ENCODE data around the gene CAPNS1.
A peak's percentile ranks its signal among the peaks of the same experiment; 100 is the strongest.

The CAPNS1 gene

DNA sequence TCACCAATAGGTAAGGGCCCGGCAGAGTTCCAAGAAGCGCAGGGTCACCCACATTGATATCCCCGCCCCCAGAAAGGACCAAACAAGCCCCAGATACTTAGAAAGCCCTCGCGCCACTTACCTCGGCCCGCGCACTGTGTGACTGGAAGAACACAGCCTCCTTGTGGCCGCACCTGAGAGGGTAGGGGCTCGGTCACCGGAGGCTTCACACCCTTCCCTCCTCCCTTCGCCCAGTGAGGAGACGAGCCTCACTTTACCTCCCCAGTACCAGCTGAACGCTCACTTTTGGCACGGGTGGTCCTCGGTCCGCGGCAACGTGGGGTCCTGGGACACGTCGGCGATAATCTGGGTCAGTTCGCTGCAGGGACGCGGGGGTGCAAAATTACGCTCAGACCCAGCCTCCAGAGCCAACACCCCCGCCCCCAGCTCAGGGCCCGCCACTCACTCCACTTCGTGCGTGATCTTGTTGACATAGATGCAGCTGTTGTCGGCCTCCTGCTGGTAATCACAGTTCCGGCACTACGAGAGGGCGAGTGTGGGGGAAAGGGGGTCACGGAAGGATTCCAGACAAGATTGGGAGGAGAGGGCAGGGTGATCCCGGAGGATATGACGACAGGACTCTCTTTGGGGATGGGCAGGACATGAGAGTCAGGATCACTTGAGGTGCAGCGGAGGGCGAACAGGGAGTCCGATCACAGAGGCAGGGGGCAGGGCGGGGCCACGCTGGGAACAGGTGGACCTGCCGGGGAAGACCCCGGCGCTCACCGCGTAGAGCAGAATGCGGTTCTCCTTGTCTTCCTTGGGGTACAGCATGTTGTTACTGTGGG, 25.8 kb upstream of the CAPNS1 start:
- TF ChIP-seq, protein P1, sequence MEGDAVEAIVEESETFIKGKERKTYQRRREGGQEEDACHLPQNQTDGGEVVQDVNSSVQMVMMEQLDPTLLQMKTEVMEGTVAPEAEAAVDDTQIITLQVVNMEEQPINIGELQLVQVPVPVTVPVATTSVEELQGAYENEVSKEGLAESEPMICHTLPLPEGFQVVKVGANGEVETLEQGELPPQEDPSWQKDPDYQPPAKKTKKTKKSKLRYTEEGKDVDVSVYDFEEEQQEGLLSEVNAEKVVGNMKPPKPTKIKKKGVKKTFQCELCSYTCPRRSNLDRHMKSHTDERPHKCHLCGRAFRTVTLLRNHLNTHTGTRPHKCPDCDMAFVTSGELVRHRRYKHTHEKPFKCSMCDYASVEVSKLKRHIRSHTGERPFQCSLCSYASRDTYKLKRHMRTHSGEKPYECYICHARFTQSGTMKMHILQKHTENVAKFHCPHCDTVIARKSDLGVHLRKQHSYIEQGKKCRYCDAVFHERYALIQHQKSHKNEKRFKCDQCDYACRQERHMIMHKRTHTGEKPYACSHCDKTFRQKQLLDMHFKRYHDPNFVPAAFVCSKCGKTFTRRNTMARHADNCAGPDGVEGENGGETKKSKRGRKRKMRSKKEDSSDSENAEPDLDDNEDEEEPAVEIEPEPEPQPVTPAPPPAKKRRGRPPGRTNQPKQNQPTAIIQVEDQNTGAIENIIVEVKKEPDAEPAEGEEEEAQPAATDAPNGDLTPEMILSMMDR (conservative IDR thresholded peaks at IDR 0.05; ENCODE audit: control insufficient read depth, insufficient read depth, low read depth, low read length): peak; percentile 11
- H3K4me3 ChIP-seq (ENCODE audit: control insufficient read depth, low read depth, low read length): peak overlapping the region; percentile 92
- peak; percentile 47 for DNase-seq (ENCODE audit: low read depth)

DNA sequence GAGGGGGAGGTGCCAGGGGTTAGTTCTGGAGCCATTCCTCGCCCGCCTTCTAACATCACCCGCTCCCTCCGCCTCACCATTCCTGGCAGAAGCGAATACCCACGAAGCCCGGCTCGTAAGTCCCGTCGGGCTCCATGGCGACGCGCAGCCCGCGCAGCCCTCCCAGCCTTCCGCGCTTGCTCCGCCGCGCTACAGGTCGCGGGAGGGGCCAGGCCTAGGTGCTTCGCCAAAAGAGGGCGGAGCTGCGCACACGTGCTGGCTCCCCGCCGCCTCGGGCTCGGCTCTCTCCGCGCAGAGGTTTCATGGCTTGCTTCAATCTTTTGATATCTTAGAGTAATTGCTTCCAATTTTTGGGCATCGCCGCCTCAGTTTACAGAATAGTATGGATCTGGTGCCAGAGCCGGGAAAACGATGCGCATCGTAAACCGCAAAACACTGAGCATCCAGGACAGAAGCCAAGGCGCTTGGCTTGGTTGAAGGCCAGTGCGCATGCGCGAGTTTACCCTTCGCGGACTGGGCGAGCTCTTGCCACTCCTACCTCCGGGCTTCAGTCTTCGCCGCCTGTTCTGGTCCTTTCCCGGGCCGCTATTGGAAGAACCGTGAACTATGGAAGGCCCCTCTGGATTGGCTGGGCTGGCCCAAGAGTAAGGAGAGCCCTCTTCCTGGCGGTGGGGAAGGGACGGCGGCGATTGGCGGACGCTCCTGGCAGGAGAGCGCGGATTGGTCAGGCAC, 25.0 kb upstream of the CAPNS1 start, which contains the start of gene POLR2I:
TSS of gene POLR2I (minus strand) at position 155 of the 732 bp plus-strand sequence. CDS start at position 136, 19 bp downstream.
- peak within 1 kb of the TSS; percentile 92 for H3K4me3 ChIP-seq (ENCODE audit: control insufficient read depth, low read depth, low read length)
- DNase-seq (ENCODE audit: low read depth): peak; percentile 100
- TF ChIP-seq, protein P1 (conservative IDR thresholded peaks at IDR 0.05; ENCODE audit: control insufficient read depth, insufficient read depth, low read depth, low read length): no peak

DNA sequence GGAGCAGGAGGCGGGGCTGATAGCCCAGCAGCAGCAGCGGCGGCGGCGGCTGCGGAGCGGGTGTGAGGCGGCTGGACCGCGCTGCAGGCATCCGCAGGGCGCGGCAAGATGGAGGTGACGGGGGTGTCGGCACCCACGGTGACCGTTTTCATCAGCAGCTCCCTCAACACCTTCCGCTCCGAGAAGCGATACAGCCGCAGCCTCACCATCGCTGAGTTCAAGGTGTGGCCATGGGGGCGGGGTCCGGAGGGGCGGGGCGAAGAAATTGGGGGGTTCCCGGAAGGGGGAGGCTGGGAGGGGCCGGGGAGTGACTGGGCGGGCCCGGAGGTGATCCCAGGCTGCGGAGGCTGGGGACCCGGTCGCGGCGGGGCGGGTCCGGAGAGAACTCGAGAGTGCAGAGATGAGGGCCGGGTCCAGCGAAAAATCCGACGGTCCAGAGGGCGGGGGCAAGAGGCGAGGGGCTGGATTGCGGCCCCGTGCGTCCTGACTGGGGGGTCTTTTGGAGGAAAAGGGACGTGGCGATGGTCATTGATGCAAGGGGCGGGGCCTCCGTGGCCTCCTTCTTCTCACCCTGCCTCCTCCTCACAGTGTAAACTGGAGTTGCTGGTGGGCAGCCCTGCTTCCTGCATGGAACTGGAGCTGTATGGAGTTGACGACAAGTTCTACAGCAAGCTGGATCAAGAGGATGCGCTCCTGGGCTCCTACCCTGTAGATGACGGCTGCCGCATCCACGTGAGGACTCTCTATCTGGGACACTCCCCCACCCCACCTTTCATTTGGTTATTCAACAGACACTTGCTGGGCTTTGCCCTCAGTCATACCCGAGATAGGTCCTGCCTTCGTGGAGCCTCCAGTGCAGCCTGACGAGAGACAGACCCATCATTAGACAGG, 24.2 kb upstream of the CAPNS1 start, which contains the start of gene TBCB:
TSS of gene TBCB (plus strand) at position 16 of the 891 bp plus-strand sequence. CDS start at position 109, 93 bp downstream.
- TF ChIP-seq, protein P1 (conservative IDR thresholded peaks at IDR 0.05; ENCODE audit: control insufficient read depth, insufficient read depth, low read depth, low read length): no peak
- peak; percentile 31 for DNase-seq (ENCODE audit: low read depth)
- peak within 1 kb of the TSS; percentile 92 for H3K4me3 ChIP-seq (ENCODE audit: control insufficient read depth, low read depth, low read length)

DNA sequence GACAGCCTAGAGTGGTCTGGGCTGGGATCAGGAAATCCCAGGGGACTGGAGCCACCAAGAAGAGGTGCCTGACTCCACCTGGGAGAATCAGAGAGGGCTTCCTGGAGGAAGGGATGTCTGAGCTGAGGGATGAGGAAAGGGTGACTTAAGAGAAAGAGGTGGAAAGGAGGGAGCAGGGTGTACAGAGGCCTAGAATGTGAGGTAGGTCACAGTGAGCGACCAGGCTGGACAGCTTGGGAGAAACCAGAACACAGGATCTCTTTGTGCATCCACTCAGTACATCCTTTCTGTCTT, 23.6 kb upstream of the CAPNS1 start:
- DNase-seq (ENCODE audit: low read depth): no peak
- H3K4me3 ChIP-seq (ENCODE audit: control insufficient read depth, low read depth, low read length): peak overlapping the region; percentile 73
- TF ChIP-seq, protein P1 (conservative IDR thresholded peaks at IDR 0.05; ENCODE audit: control insufficient read depth, insufficient read depth, low read depth, low read length): no peak

DNA sequence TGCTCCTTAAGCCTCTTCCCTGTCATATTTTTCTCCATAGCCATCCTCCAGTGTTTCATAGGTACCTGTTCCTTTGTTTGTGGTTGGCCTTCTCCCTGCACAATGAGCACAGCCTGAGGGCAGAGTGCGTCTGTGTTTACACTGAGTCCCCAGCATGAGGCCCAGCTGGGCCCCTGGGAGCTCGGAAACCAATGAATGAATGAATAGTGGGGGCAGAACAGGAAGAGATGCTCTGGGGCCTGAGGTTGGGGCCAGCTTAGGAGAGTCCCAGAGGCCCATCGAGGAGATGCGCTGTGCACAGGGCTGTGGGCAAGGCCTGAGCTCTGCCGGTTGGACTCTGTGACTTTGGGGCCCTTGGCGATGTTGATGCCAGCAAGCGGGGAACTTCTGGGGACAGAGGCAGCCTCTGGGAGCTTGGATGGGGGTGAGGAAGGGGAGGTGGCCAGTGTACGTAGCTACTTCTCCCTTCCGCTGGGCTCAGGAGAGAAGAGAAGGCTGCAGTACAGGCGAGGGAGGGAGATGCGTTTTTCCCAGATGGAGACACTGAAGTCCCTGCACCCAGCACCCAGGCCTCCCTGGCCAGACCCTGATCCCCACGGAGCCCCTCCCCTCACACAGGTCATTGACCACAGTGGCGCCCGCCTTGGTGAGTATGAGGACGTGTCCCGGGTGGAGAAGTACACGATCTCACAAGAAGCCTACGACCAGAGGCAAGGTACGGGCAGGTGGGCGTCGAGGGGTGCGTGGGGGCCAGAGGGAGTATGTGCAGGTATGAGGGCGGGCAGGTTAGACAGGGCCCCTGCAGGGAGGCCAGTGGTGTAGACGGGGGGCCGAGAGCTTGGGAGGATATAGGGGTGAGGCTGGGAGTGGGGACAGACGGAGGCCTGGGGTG, 19.5 kb upstream of the CAPNS1 start:
- DNase-seq (ENCODE audit: low read depth): no peak
- H3K4me3 ChIP-seq (ENCODE audit: control insufficient read depth, low read depth, low read length): no peak overlapping the region
- TF ChIP-seq, protein P1 (conservative IDR thresholded peaks at IDR 0.05; ENCODE audit: control insufficient read depth, insufficient read depth, low read depth, low read length): no peak
